Left renal pelvis (tissue), 4 donors: ENCODE results near the gene CARD10. TPM values are rescaled to one million over a fixed set of nuclear protein-coding genes. Genes with fewer than 3 reads are reported as not detected.
"Not testable (repeated sequence)": the region's sequence is repeated elsewhere in the genome, so short reads cannot be mapped to it uniquely, and the experiment has no call there.

Source experiments
- DNase-seq, 4 donors: peaks; one replicate each; pipeline ENCODE4 v3.0.0-alpha.2; 2013; ENCODE audit warnings: low read depth in 4 of 4, low spot score in 3 of 4
- polyA plus RNA-seq, 4 donors: library from polyadenylated mRNA; unstranded; fragments of 120-200 nt; gene quantifications; one replicate each; pipeline ENCODE4 v1.2.1, GENCODE V29; 2013; ENCODE audit not compliant: insufficient read length in 4 of 4

The CARD10 gene
- polyA plus RNA-seq, 4 donors, result 13.4 to 27.7 (median 16.6) TPM

DNA sequence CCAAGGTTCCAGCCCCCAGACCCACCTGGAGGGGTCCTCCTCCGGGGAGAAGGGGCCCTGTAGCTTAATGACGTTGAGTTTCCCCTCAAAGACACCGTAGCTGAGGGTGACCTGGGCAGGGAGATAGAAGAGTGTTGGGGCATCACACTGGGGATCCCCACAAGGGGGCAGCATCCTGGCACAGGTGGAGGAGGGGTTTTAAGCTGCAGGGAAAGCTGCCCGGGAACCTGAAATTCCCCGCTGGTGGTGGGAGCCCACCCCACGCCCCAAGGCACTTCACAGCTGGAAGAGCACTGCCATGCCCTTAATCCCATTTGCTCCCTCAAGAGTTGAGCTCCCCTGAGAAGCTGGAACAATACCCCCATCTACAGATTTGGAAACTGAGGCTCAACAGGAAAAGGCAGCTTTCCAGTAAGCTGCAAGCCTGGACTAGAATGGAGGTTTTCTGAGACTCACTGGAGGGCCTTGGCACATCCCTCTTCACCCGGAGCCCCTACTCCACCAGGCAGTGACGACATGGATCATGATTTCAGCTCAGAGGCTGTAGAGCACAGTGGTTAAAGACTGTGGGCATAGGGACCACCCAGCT, 46.7 kb downstream of the CARD10 start:
- DNase-seq, result no peak

DNA sequence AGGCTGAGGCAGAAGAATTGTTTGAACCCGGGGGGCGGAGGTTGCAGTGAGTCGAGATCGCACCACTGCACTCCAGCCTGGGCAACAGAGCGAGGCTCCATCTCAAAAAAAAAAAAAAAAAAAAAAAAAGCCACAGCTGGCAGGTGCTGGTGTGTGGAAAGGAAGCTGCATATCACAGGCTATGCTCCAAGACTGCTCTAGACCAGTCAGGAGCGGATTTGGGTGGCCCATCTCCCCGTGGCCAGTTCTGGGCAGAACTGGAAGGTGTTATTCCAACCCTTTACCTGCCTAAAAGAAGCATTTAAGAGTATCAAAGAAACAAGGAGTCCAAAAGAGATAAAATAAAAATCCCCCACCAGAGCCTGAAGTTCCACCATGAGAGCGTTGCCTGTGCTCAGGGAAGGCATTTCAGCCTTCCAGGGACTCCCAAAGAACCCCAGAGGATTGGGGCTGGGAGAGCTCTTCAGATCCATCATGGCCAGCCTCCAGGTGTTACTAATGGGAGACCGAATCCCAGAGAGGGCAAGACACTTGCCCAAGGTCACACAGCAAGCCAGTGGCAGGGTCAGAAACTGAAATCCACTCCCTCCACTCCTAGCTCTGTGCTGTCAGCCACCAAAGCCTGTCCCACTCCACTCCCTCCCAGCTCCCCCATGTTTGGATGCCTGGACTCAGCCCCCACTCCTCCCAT, 47.3 kb downstream of the CARD10 start:
- no peak for DNase-seq

DNA sequence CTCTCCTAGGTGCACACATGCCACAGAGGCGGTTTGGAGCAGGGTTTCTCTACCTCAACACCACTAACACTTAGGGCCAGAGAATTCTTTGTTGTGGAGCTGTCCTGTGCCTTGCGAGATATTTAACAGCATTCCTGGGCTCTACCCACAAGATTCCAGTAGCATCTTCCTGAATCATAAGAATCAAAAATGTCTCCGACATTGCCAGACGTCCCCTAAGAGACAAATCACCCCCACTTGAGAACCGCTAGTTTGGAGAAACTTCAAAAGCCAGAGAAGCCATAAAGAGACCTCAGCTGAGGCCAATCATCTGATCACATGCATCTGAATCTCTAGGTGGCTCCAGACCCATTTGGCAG, 49.1 kb downstream of the CARD10 start:
- no peak for DNase-seq

DNA sequence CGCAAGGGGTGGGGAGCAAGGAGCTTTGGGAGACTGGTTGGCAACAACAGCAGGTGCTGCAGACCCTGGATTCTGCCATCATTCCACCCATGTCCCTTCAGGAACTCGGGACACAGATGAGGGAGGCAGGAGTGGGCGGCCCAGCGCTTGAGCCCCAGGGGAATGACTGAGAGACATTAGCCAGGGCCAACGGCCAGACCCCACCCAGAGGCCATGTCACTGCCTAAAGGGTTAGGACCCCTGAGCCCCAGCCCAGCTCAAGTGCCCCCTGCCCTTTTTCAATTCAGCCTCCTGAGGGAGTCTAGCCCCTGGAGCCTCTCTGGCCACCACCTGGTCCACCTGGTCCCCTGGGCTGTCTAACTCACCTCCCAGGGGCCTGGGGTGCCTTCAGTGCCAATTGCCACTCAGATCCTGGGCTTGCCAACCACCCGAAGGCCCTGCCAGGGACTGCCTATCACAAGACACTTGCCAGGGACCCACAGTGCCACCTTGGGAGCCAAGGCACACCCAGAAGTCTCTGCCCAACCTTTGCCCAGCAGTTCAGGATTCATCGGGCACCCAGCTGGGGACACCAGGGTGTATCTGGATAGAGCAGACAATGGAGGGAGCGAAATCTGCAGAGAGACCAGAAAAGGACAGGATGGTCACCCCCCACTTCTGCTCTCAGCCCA, 49.7 kb downstream of the CARD10 start:
- DNase-seq, result no peak

GRCh38 chr22:37468201-37468695, 51.0 kb downstream of the CARD10 start:
- not testable (repeated sequence) for DNase-seq

DNA sequence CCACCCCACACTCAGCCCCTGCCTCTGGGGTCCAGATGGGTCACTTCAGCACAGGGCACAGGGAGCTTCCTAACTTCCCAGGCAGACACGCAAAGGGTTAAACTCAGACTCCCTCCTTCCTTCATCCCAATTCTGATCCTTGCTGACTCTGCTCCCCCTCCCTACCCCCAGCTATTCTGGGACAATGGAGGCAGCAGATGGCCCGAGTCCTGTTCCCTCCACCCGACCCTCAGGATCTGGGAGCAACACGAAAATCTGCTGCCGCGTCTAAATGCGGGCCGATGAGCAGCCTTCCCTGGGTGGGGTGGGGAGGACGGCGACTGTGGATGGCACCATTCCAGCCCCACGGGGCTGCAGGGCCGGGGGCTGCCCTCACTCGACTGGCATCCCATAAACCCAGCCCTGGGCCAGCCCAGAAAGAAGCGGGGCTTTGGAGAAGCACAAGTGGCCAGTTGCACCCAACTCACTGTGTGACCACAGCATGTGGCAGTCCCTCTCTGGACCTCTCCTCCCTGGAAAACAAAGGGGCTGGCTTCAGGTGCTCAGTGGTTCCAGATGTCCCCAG, 51.7 kb downstream of the CARD10 start:
- DNase-seq, result no peak

DNA sequence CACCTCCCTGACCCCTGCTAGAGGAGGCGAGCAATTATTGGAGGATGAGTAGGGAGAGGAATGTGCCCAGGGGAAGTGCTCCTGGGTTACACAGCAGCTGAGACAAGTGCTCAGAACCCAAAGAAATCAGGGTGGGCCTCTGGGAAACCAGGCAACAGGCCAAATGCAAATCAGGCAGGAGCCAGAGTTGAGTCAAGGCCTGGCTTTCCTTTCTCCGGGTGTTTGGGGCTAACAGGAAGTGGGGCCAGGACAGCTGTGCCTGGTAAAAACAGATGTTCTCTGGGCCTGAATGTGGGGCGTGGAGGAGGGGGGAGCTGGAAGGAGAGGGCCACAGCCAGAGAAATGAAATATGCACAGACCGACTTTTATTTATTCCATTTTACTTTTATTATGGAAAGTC, 55.0 kb downstream of the CARD10 start:
- DNase-seq, result no peak

- peak in 1 of 4 donors; percentile 56 for DNase-seq
Measured at GRCh38 chr22:37462983-37463382, 56.2 kb downstream of the CARD10 start.

GRCh38 chr22:37462436-37462835, 56.8 kb downstream of the CARD10 start:
- no peak for DNase-seq

DNA sequence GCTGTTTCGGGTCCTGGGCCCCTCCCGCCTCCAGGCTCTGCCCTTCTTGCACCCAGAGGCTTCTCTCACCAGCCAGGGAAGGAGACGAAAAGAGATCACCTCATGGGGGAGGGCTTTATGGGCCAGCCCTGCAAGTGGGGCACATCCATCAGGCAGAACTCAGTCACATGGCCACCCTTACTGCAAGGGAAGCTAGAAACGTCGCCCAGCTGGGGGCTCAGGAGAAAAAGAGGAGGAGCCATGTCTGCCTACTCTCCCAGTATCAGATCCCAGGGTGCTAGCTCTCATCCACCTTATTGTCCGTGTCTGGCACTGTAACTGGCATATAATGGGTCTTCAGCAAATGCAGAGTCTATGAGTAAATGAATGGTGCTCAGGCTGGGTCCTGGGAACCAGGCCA, 57.3 kb downstream of the CARD10 start:
- no peak for DNase-seq

GRCh38 chr22:37460684-37461083, 58.5 kb downstream of the CARD10 start:
- no peak for DNase-seq

- no peak for DNase-seq
Measured at GRCh38 chr22:37459206-37459605, 60.0 kb downstream of the CARD10 start.

GRCh38 chr22:37457093-37457893, 61.9 kb downstream of the CARD10 start:
- peak in 3 of 4 donors; percentile 31 to 46 (median 40) for DNase-seq

DNA sequence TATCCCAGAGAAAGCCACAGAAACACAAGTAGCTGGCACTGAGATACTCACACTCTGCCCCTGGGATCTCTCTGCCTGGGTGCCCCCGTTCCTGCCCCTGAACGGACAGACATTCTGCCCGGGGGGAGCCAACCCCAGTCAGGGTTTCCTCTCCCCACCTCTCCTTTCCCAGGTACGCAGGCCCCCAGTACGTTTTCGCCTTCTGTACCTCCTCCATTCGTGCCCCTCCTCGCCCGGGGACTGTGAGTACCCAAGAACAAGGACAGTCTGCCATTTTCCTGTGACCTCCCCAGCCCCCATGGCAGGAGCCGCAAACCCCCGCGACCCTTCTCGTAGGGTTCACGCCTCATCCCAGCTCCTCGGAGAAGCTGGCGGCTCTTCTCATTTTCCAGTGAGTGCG, 62.9 kb downstream of the CARD10 start:
- DNase-seq, result no peak

DNA sequence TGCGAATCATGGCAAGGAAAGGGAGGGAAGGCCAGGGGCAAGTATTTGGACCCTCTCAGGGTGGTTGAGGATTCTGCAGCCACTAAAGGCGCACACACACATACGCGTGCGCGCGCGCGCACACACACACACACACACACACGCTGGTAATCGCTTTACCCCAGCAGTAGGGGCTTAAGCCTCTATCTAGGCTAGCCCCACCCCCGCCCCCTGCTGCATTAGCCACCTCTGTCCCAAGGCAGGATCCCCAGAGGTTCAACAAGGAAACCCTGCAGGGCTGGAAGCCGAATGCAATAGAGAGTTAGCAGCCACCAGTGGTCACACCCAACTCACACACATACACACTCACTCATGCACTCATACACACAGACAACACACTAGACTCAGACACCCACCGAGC, 63.3 kb downstream of the CARD10 start:
- no peak for DNase-seq

- no peak for DNase-seq
Measured at GRCh38 chr22:37454857-37455686, 64.1 kb downstream of the CARD10 start.

- no peak for DNase-seq
Measured at GRCh38 chr22:37453696-37454095, 65.5 kb downstream of the CARD10 start.

DNA sequence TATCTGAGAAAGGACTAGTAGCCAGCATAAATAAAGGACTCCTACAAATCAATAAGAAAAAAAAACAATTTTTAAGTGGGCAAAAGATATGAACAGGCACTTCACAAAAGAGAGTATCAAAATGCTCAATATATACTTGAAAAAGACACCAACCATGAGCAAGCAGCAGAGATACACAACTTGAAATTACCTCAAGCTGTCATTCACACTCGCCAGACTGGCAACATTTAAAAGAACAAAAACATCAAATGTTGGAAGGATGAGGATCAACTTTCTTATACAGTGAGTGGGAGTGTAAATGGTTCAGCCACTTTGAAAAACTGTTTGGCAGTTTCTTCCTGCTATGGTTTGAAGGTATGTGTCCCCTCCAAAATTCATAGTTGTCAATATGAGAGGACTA, 68.0 kb downstream of the CARD10 start:
- DNase-seq, result no peak

DNA sequence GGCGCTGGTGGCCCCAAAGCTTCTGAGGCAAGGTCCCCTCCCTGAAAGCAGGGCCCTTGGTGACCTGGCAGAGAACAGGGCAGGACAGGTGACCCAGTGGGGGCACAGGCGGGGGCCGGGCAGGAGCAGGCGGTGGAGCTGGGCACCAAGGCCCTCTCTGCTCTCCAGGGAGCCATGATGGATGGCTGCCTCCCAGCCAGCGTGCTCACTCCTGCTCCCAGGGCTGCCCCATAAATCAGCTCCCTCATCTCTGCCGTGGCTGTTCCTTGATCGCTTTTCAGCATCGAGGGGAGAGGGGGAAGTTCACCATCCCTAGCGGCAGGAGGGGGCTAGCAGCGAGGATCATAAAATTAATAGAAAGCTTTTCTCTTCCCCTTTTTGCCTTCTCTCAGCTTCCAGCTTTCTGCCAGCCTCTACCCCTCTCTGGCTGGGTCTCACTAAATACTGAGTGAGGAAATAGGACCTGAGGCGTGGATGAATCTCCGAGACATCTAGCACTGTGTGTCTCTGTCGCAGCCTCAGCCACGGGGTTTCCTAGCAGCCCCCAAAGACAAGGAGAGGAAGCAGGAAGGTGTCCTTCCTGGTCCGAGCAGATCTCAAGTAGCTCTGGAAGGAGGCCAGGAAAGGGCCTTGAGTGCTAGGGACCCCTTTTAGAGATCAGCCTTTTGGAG, 69.7 kb downstream of the CARD10 start:
- no peak for DNase-seq
